Tibial nerve (tissue), 4 donors: ENCODE measurements around the gene CEP290. TPM values are rescaled to one million over a fixed set of nuclear protein-coding genes. Genes with fewer than 3 reads are reported as not detected.
A peak's percentile ranks its signal among the peaks of the same experiment; 100 is the strongest.

Experiments used
- DNase-seq, 2 donors: peaks; one replicate each; pipeline ENCODE4 v3.0.0-alpha.2; 2019; ENCODE audit warnings: low spot score in 2 of 2
- H3K27ac ChIP-seq, 4 donors: fragments of 200-600 bp; sonication (generic) in 3 of 4; one replicate each; pipeline ENCODE4 v1.5.1; 2017 to 2019; ENCODE audit warnings: mild to moderate bottlenecking in 1 of 4
- H3K27me3 ChIP-seq, 2 donors: fragments of 200-600 bp; sonication (generic) in 1 of 2; one replicate each; pipeline versions ENCODE4 v1.5.1 to v1.6.0; 2017 to 2019
- H3K36me3 ChIP-seq, 3 donors: fragments of 200-600 bp; sonication (generic); one replicate each; pipeline ENCODE4 v1.5.1; 2018 to 2019
- H3K4me1 ChIP-seq, 4 donors: fragments of 200-600 bp; sonication (generic) in 3 of 4; one replicate each; pipeline ENCODE4 v1.5.1; 2017 to 2019
- H3K4me3 ChIP-seq, 4 donors: fragments of 200-600 bp; sonication (generic) in 3 of 4; one replicate each; pipeline ENCODE4 v1.5.1; 2017 to 2019; ENCODE audit warnings: mild to moderate bottlenecking in 1 of 4, moderate library complexity in 1 of 4
- H3K9me3 ChIP-seq, 4 donors: fragments of 200-600 bp; sonication (generic) in 3 of 4; one replicate each; pipeline ENCODE4 v1.5.1; 2017 to 2019
- EP300 ChIP-seq, 2 donors: sonication (generic); formaldehyde crosslinking; IDR thresholded peaks; one replicate each; pipeline ENCODE4 v1.6.1; 2017; ENCODE audit warnings: antibody characterized with exemption in 2 of 2, mild to moderate bottlenecking in 1 of 2
- POLR2A ChIP-seq, 2 donors: fragments of 450-650 bp; IDR thresholded peaks; one replicate each; pipeline ENCODE4 v1.6.1; 2017; ENCODE audit warnings: antibody characterized with exemption in 2 of 2, mild to moderate bottlenecking in 2 of 2, moderate library complexity in 2 of 2
- WGBS, 2 donors: methylation state at CpG; one replicate each; pipeline ENCODE4 v1.1.5; 2018; 5-methylcytosine and 5-hydroxymethylcytosine counted together
- total RNA-seq, 4 donors: library from RNA; depleted of rRNA; stranded (reverse); fragments of >200 nt; gene quantifications; one replicate each; pipeline ENCODE4 v1.1.0, GENCODE V29; 2016
- TF ChIP-seq, protein P1 (sequence below), 5 experiments: fragments of 200-600 bp in 3 of 5; fragments of 450-650 bp in 2 of 5; sonication (generic) in 3 of 5; IDR thresholded peaks; one replicate each; pipeline ENCODE4 v1.5.1; 2016 to 2019; ENCODE audit warnings: antibody characterized with exemption in 5 of 5, mild to moderate bottlenecking in 3 of 5, moderate library complexity in 2 of 5

Gene CEP290
- total RNA-seq, 4 donors from 2014 or later, result 34.3 to 43.7 (median 38.3) TPM

DNA sequence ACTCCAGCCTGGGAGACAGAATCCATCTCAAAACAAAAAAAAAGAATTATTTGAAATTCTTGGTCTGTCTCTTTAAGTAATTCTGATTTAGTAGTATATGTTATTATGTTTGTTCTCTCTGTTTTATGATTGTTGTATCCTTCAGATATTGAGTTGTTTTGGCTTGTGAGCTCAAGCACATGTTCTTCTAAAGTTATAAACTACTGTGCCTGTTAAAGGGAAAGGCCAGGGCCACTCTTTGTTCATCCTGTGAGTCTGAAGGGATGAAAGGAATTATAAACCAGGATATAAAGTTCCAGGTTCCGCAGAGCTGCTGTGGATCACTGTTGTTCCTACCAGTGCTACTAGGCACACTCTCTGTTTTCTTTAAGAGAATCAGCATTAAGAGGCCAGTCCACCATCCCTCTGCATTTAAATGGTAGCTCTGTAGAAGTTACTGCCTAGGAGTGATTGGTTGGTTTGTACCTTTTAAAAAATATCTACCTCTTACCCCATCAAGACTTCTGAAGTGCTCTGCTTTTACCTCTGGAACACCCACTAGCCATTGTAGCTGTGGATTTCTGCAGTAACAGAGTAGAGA is 14.3 kb upstream of the CEP290 start:
- no peak for DNase-seq
- peaks cover 0 to 16% (median 0%) of the 10 kb centered on the region in 3 donors for H3K36me3 ChIP-seq

DNA sequence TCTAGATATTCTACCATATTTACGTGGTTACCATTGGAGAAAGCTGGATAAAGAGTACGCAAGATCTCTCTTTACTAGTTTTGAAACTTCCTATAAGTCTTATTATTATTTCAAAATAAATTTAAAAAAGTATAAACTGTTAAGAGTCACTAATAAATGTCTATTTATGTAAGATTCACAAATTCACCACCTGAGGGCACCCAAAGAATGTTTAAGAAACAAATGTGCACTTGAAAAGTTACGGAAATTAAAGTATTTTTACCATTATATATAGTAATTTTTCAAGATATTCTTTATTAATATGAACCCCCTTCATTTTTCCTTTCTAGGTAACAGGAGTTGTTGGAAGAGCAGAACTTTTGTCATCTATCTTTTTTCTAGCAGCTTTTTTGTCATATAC is 12.1 kb upstream of the CEP290 start:
- 78 to 80% methylated on average over 3 of the region's 3 CpGs for WGBS, 2 donors
- no peak overlapping the region for H3K27ac ChIP-seq

More for the DNA sequence above, 14.3 kb upstream of the CEP290 start:
- Histone ChIP-seq H3K4me3 (no peak overlapping the region), H3K27me3 (no peaks in the 10 kb centered on the region), H3K4me1 (no peaks in the 10 kb centered on the region), H3K9me3 (no peaks in the 10 kb centered on the region), H3K27ac (no peak overlapping the region)
- TF ChIP-seq POLR2A (IDR thresholded peaks at IDR 0.05), result no peak
- 88 to 100% methylated on average over 1 of the region's 1 CpG for WGBS, 2 donors

DNA sequence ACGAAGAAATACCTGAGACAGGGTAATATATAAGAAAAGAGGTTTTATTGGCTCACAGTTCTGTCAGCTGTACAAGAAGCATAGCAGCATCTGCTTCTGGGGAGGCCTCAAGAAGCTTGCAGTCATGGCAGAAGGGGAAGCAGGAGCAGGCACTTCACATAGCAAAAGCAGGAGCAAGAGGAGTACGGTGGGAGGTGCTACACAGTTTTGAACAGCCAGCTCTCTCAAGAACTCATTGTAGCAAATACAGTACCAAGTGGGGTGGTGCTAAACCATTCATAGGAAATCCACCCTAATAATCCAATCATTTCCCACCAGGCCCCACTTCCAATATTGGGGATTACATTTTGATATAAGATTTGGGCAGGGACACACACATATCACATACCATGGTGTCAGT is 8.2 kb upstream of the CEP290 start:
- peaks cover 0 to 5% (median 0%) of the 10 kb centered on the region in 4 donors for H3K4me1 ChIP-seq
- no peak overlapping the region for H3K27ac ChIP-seq
- H3K36me3 ChIP-seq, result peaks cover 0 to 4% (median 0%) of the 10 kb centered on the region in 3 donors
- no peak overlapping the region for H3K4me3 ChIP-seq
- TF ChIP-seq POLR2A (IDR thresholded peaks at IDR 0.05), result no peak
- TF ChIP-seq, protein P1, sequence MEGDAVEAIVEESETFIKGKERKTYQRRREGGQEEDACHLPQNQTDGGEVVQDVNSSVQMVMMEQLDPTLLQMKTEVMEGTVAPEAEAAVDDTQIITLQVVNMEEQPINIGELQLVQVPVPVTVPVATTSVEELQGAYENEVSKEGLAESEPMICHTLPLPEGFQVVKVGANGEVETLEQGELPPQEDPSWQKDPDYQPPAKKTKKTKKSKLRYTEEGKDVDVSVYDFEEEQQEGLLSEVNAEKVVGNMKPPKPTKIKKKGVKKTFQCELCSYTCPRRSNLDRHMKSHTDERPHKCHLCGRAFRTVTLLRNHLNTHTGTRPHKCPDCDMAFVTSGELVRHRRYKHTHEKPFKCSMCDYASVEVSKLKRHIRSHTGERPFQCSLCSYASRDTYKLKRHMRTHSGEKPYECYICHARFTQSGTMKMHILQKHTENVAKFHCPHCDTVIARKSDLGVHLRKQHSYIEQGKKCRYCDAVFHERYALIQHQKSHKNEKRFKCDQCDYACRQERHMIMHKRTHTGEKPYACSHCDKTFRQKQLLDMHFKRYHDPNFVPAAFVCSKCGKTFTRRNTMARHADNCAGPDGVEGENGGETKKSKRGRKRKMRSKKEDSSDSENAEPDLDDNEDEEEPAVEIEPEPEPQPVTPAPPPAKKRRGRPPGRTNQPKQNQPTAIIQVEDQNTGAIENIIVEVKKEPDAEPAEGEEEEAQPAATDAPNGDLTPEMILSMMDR (IDR thresholded peaks at IDR 0.05), result no peak
- TF ChIP-seq EP300 (IDR thresholded peaks at IDR 0.05), result no peak
- 98 to 99% methylated on average over 2 of the region's 2 CpGs for WGBS, 2 donors
- H3K9me3 ChIP-seq, result no peaks in the 10 kb centered on the region
- no peak for DNase-seq
- H3K27me3 ChIP-seq, result no peaks in the 10 kb centered on the region

More for the DNA sequence above, 12.1 kb upstream of the CEP290 start:
- Histone ChIP-seq H3K27me3 (no peaks in the 10 kb centered on the region), H3K4me3 (no peak overlapping the region), H3K9me3 (no peaks in the 10 kb centered on the region), H3K4me1 (no peaks in the 10 kb centered on the region), H3K36me3 (peaks cover 0 to 11% (median 0%) of the 10 kb centered on the region in 3 donors)
- no peak for DNase-seq
- TF ChIP-seq, protein P1 (IDR thresholded peaks at IDR 0.05), result peak in 4 of 5 experiments; percentile 9 to 38 (median 24)
- TF ChIP-seq EP300 (IDR thresholded peaks at IDR 0.05), result no peak

DNA sequence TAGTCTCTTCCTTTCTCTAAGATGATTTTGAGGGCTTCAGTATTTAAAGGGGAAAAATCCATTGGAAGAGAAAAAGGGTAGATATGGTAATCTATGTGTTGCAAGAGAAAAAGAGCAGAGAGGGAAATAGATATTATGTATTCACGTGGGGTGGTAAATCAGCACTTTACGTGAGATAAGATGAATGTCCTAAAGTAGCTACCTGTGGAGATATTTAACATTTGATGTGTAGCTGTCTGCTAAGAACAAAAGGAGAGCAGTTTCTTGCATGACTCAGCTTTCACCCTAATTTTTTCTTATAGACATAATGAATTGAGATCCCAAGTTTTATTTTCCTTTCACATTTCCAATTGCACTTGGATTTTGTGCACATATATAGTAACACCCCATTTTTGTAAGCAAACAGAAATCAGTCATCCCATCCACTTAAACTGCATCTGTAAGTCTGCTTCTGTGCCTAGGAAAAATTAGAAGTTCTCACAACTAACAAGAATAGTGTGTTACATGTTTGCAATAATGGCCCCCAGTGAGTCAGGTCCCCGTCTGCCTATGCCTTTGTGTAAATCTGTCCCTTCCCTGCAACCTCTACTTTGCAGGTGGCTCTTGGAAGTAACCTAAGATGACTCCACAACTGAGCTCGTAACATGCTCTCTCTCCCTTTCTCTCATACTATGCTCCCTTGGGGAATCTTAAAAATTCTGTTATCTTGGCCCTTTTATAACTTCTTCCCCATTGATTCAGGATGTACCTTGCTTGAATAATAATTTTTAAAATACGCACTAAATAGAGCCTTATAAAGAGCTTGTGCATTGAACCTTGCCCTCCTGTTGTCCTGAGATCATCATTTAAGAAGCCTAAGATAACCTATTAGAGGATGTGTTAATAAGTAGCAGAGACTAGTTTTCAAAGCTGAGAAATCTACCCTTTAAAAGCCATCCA is 3.9 kb upstream of the CEP290 start:
- Histone ChIP-seq H3K9me3 (no peaks in the 10 kb centered on the region), H3K4me1 (peaks cover 0 to 35% (median 5%) of the 10 kb centered on the region in 4 donors), H3K36me3 (peaks cover 0 to 4% (median 0%) of the 10 kb centered on the region in 3 donors), H3K27ac (no peak overlapping the region), H3K4me3 (no peak overlapping the region), H3K27me3 (no peaks in the 10 kb centered on the region)
- 80 to 83% methylated on average over 5 of the region's 5 CpGs for WGBS, 2 donors
- DNase-seq, result no peak
- TF ChIP-seq, protein P1 (IDR thresholded peaks at IDR 0.05), result no peak
- TF ChIP-seq POLR2A (IDR thresholded peaks at IDR 0.05), result no peak

DNA sequence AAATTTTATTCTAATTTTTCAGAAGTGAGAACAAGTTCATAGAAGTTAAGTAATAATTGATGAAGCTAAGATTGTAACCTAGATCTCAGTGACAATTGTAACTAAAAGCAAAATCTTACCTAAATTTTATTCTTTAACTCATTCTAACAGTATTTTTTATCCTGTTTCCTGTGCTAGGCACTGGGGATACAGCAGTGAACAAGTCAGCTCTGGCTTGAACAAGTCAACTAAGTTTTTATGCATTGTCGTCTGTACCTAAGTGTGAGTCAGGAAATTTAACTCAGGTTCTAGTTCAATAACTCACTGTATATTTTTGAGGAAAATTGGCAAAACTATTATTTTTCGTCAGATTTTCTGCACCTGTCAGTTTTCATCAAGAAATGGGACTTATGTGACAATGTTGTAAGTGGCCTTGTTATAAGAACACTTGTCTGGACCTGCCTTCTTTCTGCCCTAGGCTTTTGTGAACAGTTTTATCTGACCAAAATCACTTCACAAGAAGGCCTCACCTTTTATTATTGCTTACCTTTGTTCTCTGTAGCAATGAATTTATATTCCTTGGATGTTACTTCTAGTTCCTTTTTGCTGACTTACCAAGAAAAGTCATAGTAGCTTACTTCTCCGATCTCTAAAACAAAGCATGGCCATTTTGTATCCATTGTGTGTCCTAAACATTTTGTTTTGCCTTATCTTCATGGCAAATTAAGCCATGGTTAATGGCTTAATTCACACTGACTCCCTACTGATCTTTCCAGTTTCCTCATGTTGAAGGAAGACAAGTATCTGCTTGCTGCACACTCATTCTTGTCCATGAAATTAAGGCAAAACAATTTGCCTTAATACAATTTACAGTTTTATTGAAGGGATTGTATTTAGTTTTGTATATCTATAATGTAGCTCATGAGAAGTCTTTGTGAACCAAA is 2.9 kb upstream of the CEP290 start:
- no peak for TF ChIP-seq POLR2A (IDR thresholded peaks at IDR 0.05)
- TF ChIP-seq, protein P1 (IDR thresholded peaks at IDR 0.05), result no peak
- TF ChIP-seq EP300 (IDR thresholded peaks at IDR 0.05), result no peak
- 83 to 84% methylated on average over 3 of the region's 3 CpGs for WGBS, 2 donors

More for the DNA sequence above, 2.9 kb upstream of the CEP290 start:
- Histone ChIP-seq H3K9me3 (no peaks in the 10 kb centered on the region), H3K4me3 (no peak overlapping the region), H3K36me3 (no peaks in the 10 kb centered on the region), H3K27ac (no peak overlapping the region), H3K27me3 (no peaks in the 10 kb centered on the region), H3K4me1 (peaks cover 0 to 38% (median 5%) of the 10 kb centered on the region in 4 donors)
- no peak for DNase-seq
